ENCODE data around the gene MBP.

DNA sequence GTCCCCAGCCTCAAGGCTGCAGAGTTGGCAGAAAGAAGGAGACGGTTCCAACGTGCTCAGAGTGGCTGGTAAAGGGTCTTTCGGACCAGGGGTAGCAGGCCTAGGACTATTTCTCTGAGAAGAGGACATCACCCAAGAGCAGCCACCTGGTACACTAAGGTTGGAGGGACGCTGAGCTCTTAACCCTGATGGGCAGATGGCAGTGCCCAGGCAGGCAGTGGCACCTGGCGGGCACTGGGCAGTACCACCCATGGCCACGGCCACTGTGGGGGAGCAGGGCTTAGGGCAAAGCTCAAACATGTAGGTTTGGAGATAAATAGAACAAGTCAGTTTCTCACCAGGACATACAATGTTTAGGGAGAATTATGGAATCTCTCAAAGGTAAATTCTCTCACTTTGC is 53.5 kb downstream of the MBP start:
- TF ChIP-seq, protein P1, sequence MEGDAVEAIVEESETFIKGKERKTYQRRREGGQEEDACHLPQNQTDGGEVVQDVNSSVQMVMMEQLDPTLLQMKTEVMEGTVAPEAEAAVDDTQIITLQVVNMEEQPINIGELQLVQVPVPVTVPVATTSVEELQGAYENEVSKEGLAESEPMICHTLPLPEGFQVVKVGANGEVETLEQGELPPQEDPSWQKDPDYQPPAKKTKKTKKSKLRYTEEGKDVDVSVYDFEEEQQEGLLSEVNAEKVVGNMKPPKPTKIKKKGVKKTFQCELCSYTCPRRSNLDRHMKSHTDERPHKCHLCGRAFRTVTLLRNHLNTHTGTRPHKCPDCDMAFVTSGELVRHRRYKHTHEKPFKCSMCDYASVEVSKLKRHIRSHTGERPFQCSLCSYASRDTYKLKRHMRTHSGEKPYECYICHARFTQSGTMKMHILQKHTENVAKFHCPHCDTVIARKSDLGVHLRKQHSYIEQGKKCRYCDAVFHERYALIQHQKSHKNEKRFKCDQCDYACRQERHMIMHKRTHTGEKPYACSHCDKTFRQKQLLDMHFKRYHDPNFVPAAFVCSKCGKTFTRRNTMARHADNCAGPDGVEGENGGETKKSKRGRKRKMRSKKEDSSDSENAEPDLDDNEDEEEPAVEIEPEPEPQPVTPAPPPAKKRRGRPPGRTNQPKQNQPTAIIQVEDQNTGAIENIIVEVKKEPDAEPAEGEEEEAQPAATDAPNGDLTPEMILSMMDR (IDR thresholded peaks at IDR 0.05; ENCODE audit: low read depth, low read length) = no peak
- TF ChIP-seq POLR2A (IDR thresholded peaks at IDR 0.05; ENCODE audit: extremely low read depth, insufficient read length) (no peak), MYC (IDR thresholded peaks at IDR 0.05; ENCODE audit: low read depth, low read length) (no peak)
- TF ChIP-seq, protein P2, sequence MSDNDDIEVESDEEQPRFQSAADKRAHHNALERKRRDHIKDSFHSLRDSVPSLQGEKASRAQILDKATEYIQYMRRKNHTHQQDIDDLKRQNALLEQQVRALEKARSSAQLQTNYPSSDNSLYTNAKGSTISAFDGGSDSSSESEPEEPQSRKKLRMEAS (IDR thresholded peaks at IDR 0.05; ENCODE audit: low read depth, low read length) = no peak
